Astrocyte (in vitro differentiated cells and primary cell): ENCODE data around the gene SLC22A4. TPM values are rescaled to one million over a fixed set of nuclear protein-coding genes. Genes with fewer than 3 reads are reported as not detected.
A peak's percentile ranks its signal among the peaks of the same experiment; 100 is the strongest.

ENCODE experiments used
- DNase-seq: peaks from one replicate; pipeline ENCODE4 v3.0.0-alpha.2; 2010; ENCODE audit warnings: low read depth
- FAIRE-seq: peaks from 2 replicates; lab custom pipeline; 2011; peaks lifted over from hg19 to GRCh38; lab: Jason Lieb, UNC
- H2AFZ ChIP-seq: 2 replicates; pipeline ENCODE4 v1.6.0; 2012; ENCODE audit warnings: low read depth, low read length, inconsistent platforms
- H3K27ac ChIP-seq: 2 replicates; pipeline ENCODE4 v1.5.1; 2011; ENCODE audit warnings: low read depth, low read length, inconsistent platforms
- H3K27me3 ChIP-seq: 2 replicates; pipeline ENCODE4 v1.6.0; 2011; ENCODE audit warnings: low read length, inconsistent platforms; ENCODE audit not compliant: insufficient read depth
- H3K36me3 ChIP-seq: 2 replicates; pipeline ENCODE4 v1.5.1; 2011; ENCODE audit warnings: low read length, inconsistent platforms; ENCODE audit not compliant: insufficient read depth
- H3K4me1 ChIP-seq: 2 replicates; pipeline ENCODE4 v1.5.1; 2011; ENCODE audit warnings: low read length, inconsistent platforms; ENCODE audit not compliant: insufficient read depth
- H3K4me2 ChIP-seq: 2 replicates; pipeline ENCODE4 v1.6.0; 2012; ENCODE audit warnings: low read length, inconsistent platforms
- H3K4me3 ChIP-seq: 2 replicates; pipeline ENCODE4 v1.5.1; 2011; ENCODE audit warnings: low read depth, mild to moderate bottlenecking, low read length, inconsistent platforms; ENCODE audit not compliant: insufficient read depth
- H3K79me2 ChIP-seq: 2 replicates; pipeline ENCODE4 v1.6.0; 2012; ENCODE audit warnings: mild to moderate bottlenecking, low read length, inconsistent platforms; ENCODE audit not compliant: insufficient read depth
- H3K9ac ChIP-seq: 2 replicates; pipeline ENCODE4 v1.6.0; 2012; ENCODE audit warnings: mild to moderate bottlenecking, low read length, inconsistent platforms
- H3K9me3 ChIP-seq: 2 replicates; pipeline ENCODE4 v1.5.1; 2012; ENCODE audit warnings: low read depth, mild to moderate bottlenecking, low read length, inconsistent platforms; ENCODE audit not compliant: insufficient read depth
- H4K20me1 ChIP-seq: 2 replicates; pipeline ENCODE4 v1.6.0; 2012; ENCODE audit warnings: low read length, inconsistent platforms; ENCODE audit not compliant: insufficient read depth
- H3K27ac Mint-ChIP-seq: one replicate; pipeline ENCODE4 v1.8.0; 2021; ENCODE audit warnings: mild to moderate bottlenecking, mixed read lengths; ENCODE audit not compliant: unreplicated experiment
- H3K27me3 Mint-ChIP-seq: one replicate; pipeline ENCODE4 v1.8.0; 2021; ENCODE audit warnings: low read depth, mixed read lengths; ENCODE audit not compliant: unreplicated experiment
- H3K36me3 Mint-ChIP-seq: one replicate; pipeline ENCODE4 v1.8.0; 2021; ENCODE audit warnings: low read depth, mixed read lengths; ENCODE audit not compliant: unreplicated experiment
- H3K4me1 Mint-ChIP-seq: one replicate; pipeline ENCODE4 v1.8.0; 2021; ENCODE audit warnings: low read depth, mixed read lengths; ENCODE audit not compliant: unreplicated experiment
- H3K4me3 Mint-ChIP-seq: one replicate; pipeline ENCODE4 v1.8.0; 2021; ENCODE audit warnings: mild to moderate bottlenecking, moderate library complexity, mixed read lengths; ENCODE audit not compliant: unreplicated experiment
- H3K9me3 Mint-ChIP-seq: one replicate; pipeline ENCODE4 v1.8.0; 2021; ENCODE audit warnings: mild to moderate bottlenecking, mixed read lengths; ENCODE audit not compliant: unreplicated experiment
- EZH2 ChIP-seq: IDR thresholded peaks from 2 replicates; pipeline ENCODE4 v1.6.1; 2012; ENCODE audit warnings: mild to moderate bottlenecking, low read length, inconsistent platforms; ENCODE audit not compliant: insufficient read depth
- total RNA-seq: library from RNA; stranded (reverse); gene quantifications from 2 replicates; pipeline ENCODE4 v1.2.1, GENCODE V29; 2021
- TF ChIP-seq, protein P1 (sequence below): IDR thresholded peaks from 2 replicates; pipeline ENCODE4 v1.5.1; 2011; ENCODE audit warnings: low read depth, mild to moderate bottlenecking, inconsistent platforms, low read length, moderate library complexity; ENCODE audit not compliant: insufficient read depth

SLC22A4 gene
- total RNA-seq, 1 donor from 2014 or later: 4.5 TPM

GRCh38 chr5:132369474-132370180 is 75.4 kb downstream of the SLC22A4 start, which contains the start of gene SLC22A5:
TSS of gene SLC22A5 (plus strand) at chr5:132369710. CDS start at chr5:132369973, 263 bp downstream.
- DNase-seq (peak; percentile 16), FAIRE-seq (no peak)
- Histone ChIP-seq H3K9ac (peak within 1 kb of the TSS; percentile 83), H3K4me3 (peak within 1 kb of the TSS; percentile 71), H3K4me2 (peak within 1 kb of the TSS; percentile 80), H2AFZ (peak within 1 kb of the TSS; percentile 98), H4K20me1 (no peaks in the 10 kb centered on the region), H3K27ac (peak within 1 kb of the TSS; percentile 34), H3K36me3 (no peaks in the 10 kb centered on the region), H3K79me2 (no peaks in the 10 kb centered on the region), H3K27me3 (no peaks in the 10 kb centered on the region), H3K4me1 (peaks cover 13% of the 10 kb centered on the region), H3K9me3 (no peaks in the 10 kb centered on the region)
- Mint-ChIP-seq H3K9me3 (no peaks in the 10 kb centered on the region), H3K4me3 (peak within 1 kb of the TSS; percentile 85), H3K36me3 (peaks cover 3% of the 10 kb centered on the region), H3K4me1 (peaks cover 12% of the 10 kb centered on the region), H3K27me3 (no peaks in the 10 kb centered on the region), H3K27ac (peak within 1 kb of the TSS; percentile 66)
- TF ChIP-seq EZH2: no peak
- TF ChIP-seq, protein P1, sequence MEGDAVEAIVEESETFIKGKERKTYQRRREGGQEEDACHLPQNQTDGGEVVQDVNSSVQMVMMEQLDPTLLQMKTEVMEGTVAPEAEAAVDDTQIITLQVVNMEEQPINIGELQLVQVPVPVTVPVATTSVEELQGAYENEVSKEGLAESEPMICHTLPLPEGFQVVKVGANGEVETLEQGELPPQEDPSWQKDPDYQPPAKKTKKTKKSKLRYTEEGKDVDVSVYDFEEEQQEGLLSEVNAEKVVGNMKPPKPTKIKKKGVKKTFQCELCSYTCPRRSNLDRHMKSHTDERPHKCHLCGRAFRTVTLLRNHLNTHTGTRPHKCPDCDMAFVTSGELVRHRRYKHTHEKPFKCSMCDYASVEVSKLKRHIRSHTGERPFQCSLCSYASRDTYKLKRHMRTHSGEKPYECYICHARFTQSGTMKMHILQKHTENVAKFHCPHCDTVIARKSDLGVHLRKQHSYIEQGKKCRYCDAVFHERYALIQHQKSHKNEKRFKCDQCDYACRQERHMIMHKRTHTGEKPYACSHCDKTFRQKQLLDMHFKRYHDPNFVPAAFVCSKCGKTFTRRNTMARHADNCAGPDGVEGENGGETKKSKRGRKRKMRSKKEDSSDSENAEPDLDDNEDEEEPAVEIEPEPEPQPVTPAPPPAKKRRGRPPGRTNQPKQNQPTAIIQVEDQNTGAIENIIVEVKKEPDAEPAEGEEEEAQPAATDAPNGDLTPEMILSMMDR: no peak

- no peak for FAIRE-seq
Observed at GRCh38 chr5:132370181-132370970, 76.2 kb downstream of the SLC22A4 start.

More at GRCh38 chr5:132370181-132370970, 76.2 kb downstream of the SLC22A4 start:
- no peaks in the 10 kb centered on the region for H4K20me1 ChIP-seq
- Mint-ChIP-seq H3K27ac (no peak overlapping the region), H3K4me3 (peak overlapping the region; percentile 85), H3K4me1 (peaks cover 8% of the 10 kb centered on the region), H3K36me3 (peaks cover 3% of the 10 kb centered on the region), H3K9me3 (no peaks in the 10 kb centered on the region), H3K27me3 (no peaks in the 10 kb centered on the region)
- H3K9ac ChIP-seq: peak overlapping the region; percentile 83
- no peak overlapping the region for H3K27ac ChIP-seq
- no peaks in the 10 kb centered on the region for H3K27me3 ChIP-seq
- H3K4me2 ChIP-seq: peak overlapping the region; percentile 80
- H3K9me3 ChIP-seq: no peaks in the 10 kb centered on the region
- no peaks in the 10 kb centered on the region for H3K79me2 ChIP-seq
- no peaks in the 10 kb centered on the region for H3K36me3 ChIP-seq
- peaks cover 6% of the 10 kb centered on the region for H3K4me1 ChIP-seq
- no peak for DNase-seq
- TF ChIP-seq, protein P1: no peak
- TF ChIP-seq EZH2: no peak
- H2AFZ ChIP-seq: peak overlapping the region; percentile 98
- H3K4me3 ChIP-seq: peak overlapping the region; percentile 71
